SJSA1 (cell line): Measurements from ENCODE around the gene EBPL. TPM values are rescaled to one million over a fixed set of nuclear protein-coding genes. Genes with fewer than 3 reads are reported as not detected.
"Not testable (repeated sequence)": the region's sequence is repeated elsewhere in the genome, so short reads cannot be mapped to it uniquely, and the experiment has no call there.

Experiments used
- DNase-seq, 2 experiments: peaks; one replicate each; pipeline ENCODE4 v3.0.0-alpha.2; 2015 to 2020; ENCODE audit warnings: low spot score in 2 of 2, low read depth in 1 of 2
- H3K27ac ChIP-seq: fragments of 250-450 bp; sonication (Bioruptor Pico); 2 replicates; pipeline ENCODE4 v1.5.1; 2020; ENCODE audit warnings: mild to moderate bottlenecking, moderate library complexity
- H3K27me3 ChIP-seq: fragments of 250-450 bp; sonication (Bioruptor Pico); replicated peaks from 2 replicates; pipeline ENCODE4 v1.5.1; 2020; ENCODE audit warnings: mild to moderate bottlenecking, moderate library complexity
- H3K36me3 ChIP-seq: fragments of 250-450 bp; sonication (Bioruptor Pico); 2 replicates; pipeline ENCODE4 v1.5.1; 2020; ENCODE audit warnings: mild to moderate bottlenecking
- H3K4me1 ChIP-seq: fragments of 250-450 bp; sonication (Bioruptor Pico); replicated peaks from 2 replicates; pipeline ENCODE4 v1.6.1; 2021; ENCODE audit warnings: mild to moderate bottlenecking
- H3K4me3 ChIP-seq: fragments of 250-450 bp; sonication (Bioruptor Pico); 2 replicates; pipeline ENCODE4 v1.5.1; 2020; ENCODE audit warnings: mild to moderate bottlenecking
- H3K9me3 ChIP-seq: fragments of 250-450 bp; sonication (Bioruptor Pico); replicated peaks from 2 replicates; pipeline ENCODE4 v1.5.1; 2020; ENCODE audit warnings: mild to moderate bottlenecking
- total RNA-seq: library from RNA; depleted of rRNA; stranded (reverse); fragments of >200 nt; shearing (Covaris generic); gene quantifications from 2 replicates; pipeline ENCODE4 v1.2.3, GENCODE V29; 2014; rRNA removed

The EBPL gene
- total RNA-seq, 1 experiment from 2014 or later = 78.8 TPM

DNA sequence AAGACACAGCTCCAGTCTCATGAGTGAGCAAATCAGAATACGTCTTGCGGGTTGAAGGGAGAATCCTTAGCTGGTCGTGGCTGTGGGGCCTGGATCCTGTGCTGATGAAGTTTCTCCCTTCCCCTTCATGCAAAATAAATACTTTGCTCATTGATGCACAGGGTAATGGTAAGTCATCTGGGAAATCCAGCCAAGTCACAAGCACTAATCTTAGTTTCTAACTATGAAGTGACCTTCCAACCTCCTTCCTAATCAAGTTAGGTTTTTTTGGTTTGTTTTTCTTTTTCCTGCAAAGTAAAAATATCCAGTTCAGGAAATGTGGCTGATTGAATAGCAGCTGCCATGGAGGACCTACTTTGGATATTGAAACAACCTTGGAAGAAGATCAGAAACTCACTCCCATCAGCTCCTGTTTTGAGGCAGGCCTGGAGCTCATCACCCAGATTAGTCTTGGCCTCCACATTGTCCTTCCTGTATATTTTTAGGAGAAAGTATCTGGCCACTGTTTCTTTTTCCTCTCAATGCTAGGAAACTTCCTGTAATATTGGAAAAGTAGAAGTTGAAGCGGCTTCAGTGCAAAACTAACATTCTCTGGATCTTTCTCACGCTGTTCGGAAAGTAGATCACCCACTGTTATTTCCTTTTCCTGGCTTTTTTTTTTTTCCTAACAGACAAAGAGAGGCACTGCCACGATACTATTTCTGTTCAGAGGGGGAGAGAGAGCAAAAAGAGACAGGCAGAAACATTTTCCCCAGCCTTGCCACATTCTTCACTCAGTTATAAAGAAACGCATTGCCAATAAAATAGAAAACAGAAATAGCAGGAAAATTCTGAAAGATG, 75.2 kb downstream of the EBPL start:
- H3K27ac ChIP-seq = no peak overlapping the region
- H3K9me3 ChIP-seq = no peaks in the 10 kb centered on the region
- no peak overlapping the region for H3K4me3 ChIP-seq
- H3K27me3 ChIP-seq = no peaks in the 10 kb centered on the region
- no peak for DNase-seq
- H3K4me1 ChIP-seq = no peaks in the 10 kb centered on the region
- no peaks in the 10 kb centered on the region for H3K36me3 ChIP-seq

DNA sequence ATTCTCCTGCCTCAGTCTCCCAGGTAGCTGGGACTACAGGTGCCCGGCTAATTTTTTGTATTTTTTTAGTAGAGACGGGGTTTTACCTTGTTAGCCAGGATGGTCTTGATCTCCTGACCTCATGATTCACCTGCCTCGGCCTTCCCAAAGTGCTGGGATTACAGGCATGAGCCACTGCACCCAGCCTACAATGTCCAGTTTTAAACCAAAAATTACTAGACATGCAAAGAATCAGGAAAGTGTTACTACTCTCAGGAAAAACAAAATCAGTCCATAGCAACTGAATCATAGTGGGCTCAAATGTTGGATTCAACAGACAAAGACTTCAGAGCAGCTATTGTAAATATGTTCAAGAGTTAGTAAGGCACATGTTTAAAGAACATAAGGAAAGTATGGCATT, 79.2 kb downstream of the EBPL start:
- not testable (repeated sequence) for H3K36me3 ChIP-seq, H3K27ac ChIP-seq, H3K27me3 ChIP-seq, DNase-seq, H3K4me1 ChIP-seq, H3K4me3 ChIP-seq, H3K9me3 ChIP-seq

Other genes starting within 250 kb of the EBPL start
- gene CAB39L, start 247.4 kb downstream of the EBPL start, total RNA-seq = 6.2 and 6.5 TPM in 2 replicates
- gene SETDB2, start 247.2 kb downstream of the EBPL start, total RNA-seq = 5.6 and 6.4 TPM in 2 replicates
- 20.1 and 52.2 TPM in 2 replicates for gene PHF11, start 195.5 kb downstream of the EBPL start, total RNA-seq
- gene RCBTB1, start 105.9 kb downstream of the EBPL start, total RNA-seq = 10.3 and 13.5 TPM in 2 replicates
- 0.03 TPM in 1 of 2 replicates, not detected in the other for gene ARL11, start 63.0 kb downstream of the EBPL start, total RNA-seq
- gene KPNA3, start 101.2 kb upstream of the EBPL start, total RNA-seq = 29.9 and 41.1 TPM in 2 replicates
- gene SPRYD7, start 244.9 kb upstream of the EBPL start, total RNA-seq = 12.3 and 13.2 TPM in 2 replicates